GM18907 (cell line): Measurements from ENCODE around the gene GALNS.
"Not testable (repeated sequence)": the region's sequence is repeated elsewhere in the genome, so short reads cannot be mapped to it uniquely, and the experiment has no call there.

ENCODE experiments used
- ATAC-seq: cut with Tn5 transposase; IDR thresholded peaks from one replicate; pipeline ENCODE4 v1.9.1; 2021; ENCODE audit warnings: mild to moderate bottlenecking, moderate library complexity; ENCODE audit not compliant: unreplicated experiment

The GALNS gene

GRCh38 chr16:88839745-88840599, 16.8 kb downstream of the GALNS start:
- ATAC-seq = no peak

- ATAC-seq = no peak
Observed at GRCh38 chr16:88839026-88839529, 17.7 kb downstream of the GALNS start.

DNA sequence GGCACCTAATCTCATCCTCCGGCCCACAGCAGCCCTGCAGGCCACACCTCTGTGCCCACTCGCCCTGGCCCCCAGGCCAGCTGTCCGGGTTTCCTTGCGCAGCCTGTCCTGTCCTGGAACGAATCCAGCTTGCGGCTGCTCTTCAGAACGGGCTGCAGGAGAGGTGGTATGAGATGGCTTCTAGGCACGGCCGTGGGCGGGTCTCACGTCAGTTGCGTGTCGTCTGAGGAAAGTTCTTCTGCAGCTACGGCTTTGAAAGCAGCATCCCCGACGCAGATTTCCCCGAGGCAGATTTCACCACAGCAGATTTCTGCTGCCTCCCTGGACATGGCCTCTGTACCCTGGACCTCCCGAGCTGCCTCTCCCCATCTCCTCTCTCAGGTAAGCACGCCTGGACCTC, 18.2 kb downstream of the GALNS start:
- ATAC-seq = no peak

GRCh38 chr16:88837806-88838205, 18.9 kb downstream of the GALNS start:
- ATAC-seq = no peak

DNA sequence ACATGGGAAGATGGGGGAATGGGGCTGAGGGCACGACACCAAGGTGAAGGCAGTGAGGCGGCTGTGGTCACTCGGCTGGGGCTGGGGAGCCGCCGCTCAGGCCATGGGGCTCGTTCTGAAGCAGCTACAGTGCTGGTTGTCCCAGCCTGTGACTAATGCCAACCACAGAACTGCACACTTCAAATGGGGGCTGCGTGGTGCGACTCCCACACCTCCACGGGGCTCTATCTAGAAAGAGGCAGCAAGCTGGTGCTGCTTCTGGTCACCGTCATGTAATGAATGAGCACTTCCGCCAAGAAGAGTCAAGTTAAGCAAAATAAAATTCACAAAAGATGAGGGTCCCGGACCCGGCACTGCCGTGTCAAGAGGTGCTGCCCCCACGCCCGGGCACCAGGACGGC, 20.0 kb downstream of the GALNS start:
- ATAC-seq = no peak

- no peak for ATAC-seq
Observed at GRCh38 chr16:88835818-88836217, 20.9 kb downstream of the GALNS start.

DNA sequence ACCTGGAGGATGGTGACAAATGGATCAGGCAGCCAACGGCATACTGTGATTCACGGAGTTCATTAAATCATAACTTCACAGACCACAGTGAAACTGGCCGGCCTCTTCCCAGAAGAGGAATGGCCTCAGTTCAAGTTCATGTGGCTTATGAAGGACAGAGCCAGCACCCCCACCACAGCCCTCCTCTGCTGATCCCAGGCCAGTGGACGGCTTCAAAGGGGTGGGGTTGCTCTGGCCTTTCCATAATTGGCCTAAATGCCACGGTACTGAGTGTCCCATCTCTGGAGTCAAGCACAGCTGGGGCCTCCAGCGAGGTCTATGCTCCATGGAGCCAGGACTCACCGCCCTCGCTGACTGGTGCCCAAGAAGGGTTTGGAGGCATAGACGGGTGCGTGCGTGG, 21.4 kb downstream of the GALNS start:
- no peak for ATAC-seq

GRCh38 chr16:88834670-88835069, 22.1 kb downstream of the GALNS start:
- ATAC-seq = no peak

DNA sequence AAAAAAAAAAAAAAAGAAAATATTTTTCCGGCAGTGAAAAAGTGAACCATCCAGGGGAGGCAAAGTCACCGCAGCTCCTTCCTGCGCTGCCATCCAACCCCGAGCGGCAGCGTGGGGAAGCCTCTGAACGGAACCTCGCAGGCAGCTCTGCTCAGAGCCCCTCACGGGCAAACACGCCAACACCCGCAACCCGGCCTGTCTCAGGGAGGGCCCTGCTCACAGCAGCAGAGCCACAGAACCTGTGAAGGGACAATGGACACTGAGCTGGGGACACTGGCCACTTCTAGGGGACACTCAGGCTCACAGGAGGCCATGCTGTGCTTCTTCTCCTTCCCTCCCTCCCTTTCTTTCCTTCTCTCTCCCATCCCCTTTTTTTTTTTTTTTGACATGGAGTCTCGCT, 23.7 kb downstream of the GALNS start:
- ATAC-seq = no peak

DNA sequence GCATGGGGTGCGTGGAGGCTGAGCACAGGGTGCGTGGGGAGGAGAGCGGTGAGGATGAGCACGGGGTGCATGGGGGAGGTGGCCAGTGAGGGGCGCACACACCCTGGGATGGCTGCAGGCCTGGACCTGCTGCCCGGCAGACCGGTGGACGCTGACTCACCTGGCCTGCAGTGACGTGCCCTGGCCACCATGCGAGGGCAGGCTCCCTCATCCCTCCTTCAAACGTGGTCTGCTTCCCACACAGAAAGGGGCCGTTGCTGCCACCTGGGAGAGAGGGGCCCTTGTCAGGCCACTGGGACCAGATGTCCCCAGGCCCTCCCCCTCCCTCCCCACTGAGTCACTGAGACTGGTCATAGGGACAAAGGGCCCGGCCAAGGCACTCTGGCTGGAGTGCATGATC, 24.9 kb downstream of the GALNS start:
- ATAC-seq = no peak

- no peak for ATAC-seq
Observed at GRCh38 chr16:88830783-88831182, 26.0 kb downstream of the GALNS start.

- no peak for ATAC-seq
Observed at GRCh38 chr16:88830258-88830657, 26.5 kb downstream of the GALNS start.

DNA sequence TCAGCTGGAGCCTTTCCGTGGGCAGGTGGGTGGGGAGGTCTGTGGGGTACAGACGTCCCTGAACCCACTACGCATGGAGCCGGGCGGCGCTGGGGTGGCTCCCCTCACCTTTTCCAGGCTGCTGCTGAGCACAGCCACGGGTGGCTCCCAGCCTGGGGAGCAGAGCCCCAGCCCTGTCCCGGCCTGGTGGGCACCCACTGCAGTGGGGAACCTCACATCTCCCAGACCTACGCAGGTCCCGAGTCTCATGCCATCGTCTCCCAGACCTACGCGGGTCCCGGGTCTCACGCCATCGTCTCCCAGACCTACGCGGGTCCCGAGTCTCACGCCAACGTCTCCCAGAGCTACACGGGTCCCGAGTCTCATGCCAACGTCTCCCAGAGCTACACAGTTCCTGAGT, 28.0 kb downstream of the GALNS start:
- ATAC-seq = no peak

- no peak for ATAC-seq
Observed at GRCh38 chr16:88827727-88828126, 29.0 kb downstream of the GALNS start.

GRCh38 chr16:88826070-88826840, 30.5 kb downstream of the GALNS start:
- ATAC-seq = no peak

- ATAC-seq = no peak
Observed at GRCh38 chr16:88825146-88825545, 31.6 kb downstream of the GALNS start.

GRCh38 chr16:88824256-88825077, 32.3 kb downstream of the GALNS start:
- ATAC-seq = no peak

GRCh38 chr16:88823646-88824045, 33.1 kb downstream of the GALNS start:
- ATAC-seq = not testable (repeated sequence)

DNA sequence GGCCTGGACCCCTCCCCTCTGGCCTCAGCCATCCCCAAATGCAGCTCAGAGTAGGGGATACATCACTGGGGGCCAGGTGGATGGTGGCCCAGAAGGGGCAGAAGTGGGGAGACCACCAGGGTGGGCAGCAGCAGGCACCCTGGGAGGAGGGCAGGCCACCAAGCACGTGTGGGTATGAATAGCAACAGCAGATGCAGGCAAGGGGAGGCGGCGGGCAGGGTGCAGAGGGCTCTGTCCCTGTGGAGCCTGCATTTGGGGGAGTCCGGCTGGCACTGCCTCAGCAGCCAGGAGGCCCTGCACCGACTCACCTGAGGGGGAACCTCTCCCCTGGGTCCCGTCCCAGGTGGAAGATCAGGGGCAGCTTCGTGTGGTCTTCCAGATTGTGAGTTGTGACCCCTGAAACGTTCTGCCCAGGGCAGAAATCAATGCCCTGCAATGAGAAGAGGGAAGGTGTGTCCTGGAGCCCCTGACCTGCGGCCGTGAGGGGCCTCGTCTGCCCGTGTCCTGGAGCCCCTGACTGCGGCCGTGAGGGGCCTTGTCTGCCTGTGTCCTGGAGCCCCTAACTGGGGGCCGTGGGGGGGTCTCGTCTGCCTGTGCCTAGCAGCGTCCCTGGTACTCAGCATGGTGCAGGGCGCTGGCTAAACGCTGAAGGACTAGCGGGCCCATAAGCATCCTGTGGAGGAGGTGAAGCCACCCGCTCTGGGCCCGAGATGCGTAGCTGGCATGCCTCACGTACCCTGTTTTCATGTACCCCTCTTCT, 34.3 kb downstream of the GALNS start:
- no peak for ATAC-seq

DNA sequence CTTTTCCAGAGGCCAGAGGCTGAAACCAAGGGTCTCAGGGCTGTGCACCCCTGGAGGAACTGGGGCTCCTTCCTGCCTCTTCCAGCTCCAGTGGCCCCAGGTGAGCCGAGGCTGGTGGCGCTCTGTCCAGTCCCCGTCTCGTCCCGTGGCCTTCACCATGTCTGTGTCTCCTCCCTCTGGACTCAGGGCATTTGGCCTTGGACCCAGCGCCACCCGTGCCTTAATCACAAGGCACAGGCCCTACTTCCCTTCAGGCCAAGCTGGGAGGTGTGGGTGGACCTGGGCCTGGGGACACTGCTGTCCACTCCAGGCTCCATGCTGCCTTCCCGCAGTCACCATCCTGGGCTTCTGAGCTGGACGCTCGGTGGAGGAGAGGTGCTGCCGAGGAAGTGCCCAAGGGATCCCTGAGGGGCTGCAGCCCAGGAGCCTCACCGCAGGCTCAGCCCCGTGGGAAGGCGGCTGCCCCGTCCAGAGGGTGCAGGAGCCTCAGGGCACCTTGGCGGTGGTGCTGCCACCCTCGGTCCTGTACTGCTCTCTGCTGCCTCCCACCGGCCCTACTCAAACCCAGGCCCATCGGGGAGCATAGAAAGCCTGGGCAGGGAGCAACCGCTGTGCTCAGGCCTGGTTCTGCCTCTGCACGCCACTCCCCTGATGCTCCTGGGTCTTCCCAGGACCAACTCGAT, 35.4 kb downstream of the GALNS start:
- no peak for ATAC-seq
